Nephron progenitor cell (in vitro differentiated cells): ENCODE data around the gene WDR7.

Source experiments
- DNase-seq: peaks from one replicate; pipeline ENCODE4 v3.0.0; 2021
- H3K27ac Mint-ChIP-seq: 2 replicates; pipeline ENCODE4 v1.8.0; 2021; ENCODE audit warnings: mild to moderate bottlenecking, moderate library complexity, mixed read lengths
- H3K27me3 Mint-ChIP-seq: 2 replicates; pipeline ENCODE4 v1.8.0; 2021; ENCODE audit warnings: mild to moderate bottlenecking, low read depth, mixed read lengths; ENCODE audit not compliant: poor library complexity
- H3K36me3 Mint-ChIP-seq: 2 replicates; pipeline ENCODE4 v1.8.0; 2021; ENCODE audit warnings: low read depth, mixed read lengths
- H3K4me1 Mint-ChIP-seq: 2 replicates; pipeline ENCODE4 v1.8.0; 2021; ENCODE audit warnings: mixed read lengths
- H3K4me3 Mint-ChIP-seq: 2 replicates; pipeline ENCODE4 v1.8.0; 2021; ENCODE audit warnings: mild to moderate bottlenecking, moderate library complexity, mixed read lengths
- H3K9me3 Mint-ChIP-seq: 2 replicates; pipeline ENCODE4 v1.8.0; 2021; ENCODE audit warnings: mild to moderate bottlenecking, moderate library complexity, mixed read lengths
- CTCF ChIP-seq: fragments of 200-600 bp; sonication (generic); IDR thresholded peaks from 2 replicates; pipeline ENCODE4 v1.5.0; 2021; ENCODE audit warnings: antibody characterized with exemption

The WDR7 gene

GRCh38 chr18:56873441-56874140 is 222.4 kb downstream of the WDR7 start:
- Mint-ChIP-seq H3K27ac (no peak overlapping the region), H3K4me1 (peaks cover 13% of the 10 kb centered on the region)
- peak; percentile 6 for DNase-seq

GRCh38 chr18:56878711-56879110 is 227.6 kb downstream of the WDR7 start:
- peaks cover 5% of the 10 kb centered on the region for H3K4me1 Mint-ChIP-seq
- H3K36me3 Mint-ChIP-seq: peaks cover 5% of the 10 kb centered on the region
- DNase-seq: no peak
- H3K9me3 Mint-ChIP-seq: no peaks in the 10 kb centered on the region
- no peak overlapping the region for H3K4me3 Mint-ChIP-seq
- H3K27ac Mint-ChIP-seq: no peak overlapping the region
- H3K27me3 Mint-ChIP-seq: no peaks in the 10 kb centered on the region
- TF ChIP-seq CTCF: no peak

More at GRCh38 chr18:56873441-56874140, 222.4 kb downstream of the WDR7 start:
- Mint-ChIP-seq H3K4me3 (peak overlapping the region; percentile 6), H3K36me3 (no peaks in the 10 kb centered on the region), H3K27me3 (no peaks in the 10 kb centered on the region), H3K9me3 (no peaks in the 10 kb centered on the region)
- no peak for TF ChIP-seq CTCF

GRCh38 chr18:56884511-56884910 is 233.4 kb downstream of the WDR7 start:
- peaks cover 22% of the 10 kb centered on the region for H3K36me3 Mint-ChIP-seq
- no peak for DNase-seq
- no peaks in the 10 kb centered on the region for H3K27me3 Mint-ChIP-seq
- no peak overlapping the region for H3K27ac Mint-ChIP-seq
- no peak overlapping the region for H3K4me3 Mint-ChIP-seq
- H3K4me1 Mint-ChIP-seq: no peaks in the 10 kb centered on the region
- H3K9me3 Mint-ChIP-seq: peaks cover 11% of the 10 kb centered on the region
- no peak for TF ChIP-seq CTCF

- Mint-ChIP-seq H3K4me3 (no peak overlapping the region), H3K9me3 (peaks cover 11% of the 10 kb centered on the region), H3K27me3 (no peaks in the 10 kb centered on the region), H3K4me1 (no peaks in the 10 kb centered on the region), H3K27ac (no peak overlapping the region), H3K36me3 (peaks cover 15% of the 10 kb centered on the region)
- TF ChIP-seq CTCF: no peak
- no peak for DNase-seq
Measured at GRCh38 chr18:56888978-56889377, 237.8 kb downstream of the WDR7 start.

GRCh38 chr18:56889621-56890020 is 238.5 kb downstream of the WDR7 start:
- Mint-ChIP-seq H3K27ac (no peak overlapping the region), H3K4me1 (no peaks in the 10 kb centered on the region), H3K9me3 (peaks cover 4% of the 10 kb centered on the region), H3K4me3 (no peak overlapping the region), H3K36me3 (peaks cover 9% of the 10 kb centered on the region), H3K27me3 (no peaks in the 10 kb centered on the region)
- TF ChIP-seq CTCF: no peak
- no peak for DNase-seq

GRCh38 chr18:56890632-56891031 is 239.5 kb downstream of the WDR7 start:
- H3K27ac Mint-ChIP-seq: no peak overlapping the region
- no peak for TF ChIP-seq CTCF
- no peak for DNase-seq

More at GRCh38 chr18:56890632-56891031, 239.5 kb downstream of the WDR7 start:
- Mint-ChIP-seq H3K9me3 (no peaks in the 10 kb centered on the region), H3K4me1 (no peaks in the 10 kb centered on the region), H3K4me3 (no peak overlapping the region), H3K27me3 (no peaks in the 10 kb centered on the region), H3K36me3 (peaks cover 4% of the 10 kb centered on the region)
